ENCODE results near the gene ACVR1C.

Gene ACVR1C

GRCh38 chr2:157628477-157629415, at the start of gene ACVR1C:
TSS of gene ACVR1C (minus strand) at chr2:157628864. CDS start at chr2:157628644, 220 bp downstream.
- DNase-seq (ENCODE audit: low spot score): peak; percentile 88

- no peak for DNase-seq (ENCODE audit: low spot score)
Observed at GRCh38 chr2:157677941-157678340, 49.3 kb upstream of the ACVR1C start.

GRCh38 chr2:157672129-157672528, 43.5 kb upstream of the ACVR1C start:
- DNase-seq (ENCODE audit: low spot score): no peak

DNA sequence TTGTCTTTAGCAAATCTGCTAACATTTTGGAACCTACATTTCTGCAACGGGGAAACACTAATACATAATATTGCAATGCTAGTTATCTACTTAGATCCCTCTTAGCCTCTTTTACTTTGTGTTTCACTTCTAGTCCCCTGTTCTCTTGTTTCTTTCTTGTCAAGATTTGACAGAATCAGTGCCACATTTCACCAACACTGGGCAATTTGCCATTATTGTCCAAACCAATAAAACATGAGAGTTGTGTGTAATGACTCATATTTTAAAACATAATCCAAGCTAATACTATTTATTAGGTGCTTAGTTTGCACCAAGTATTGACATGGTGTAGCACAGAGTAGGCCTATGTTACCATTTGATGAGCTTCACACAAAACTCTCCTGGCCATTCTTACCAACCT, 33.7 kb upstream of the ACVR1C start:
- no peak for DNase-seq (ENCODE audit: low spot score)

DNA sequence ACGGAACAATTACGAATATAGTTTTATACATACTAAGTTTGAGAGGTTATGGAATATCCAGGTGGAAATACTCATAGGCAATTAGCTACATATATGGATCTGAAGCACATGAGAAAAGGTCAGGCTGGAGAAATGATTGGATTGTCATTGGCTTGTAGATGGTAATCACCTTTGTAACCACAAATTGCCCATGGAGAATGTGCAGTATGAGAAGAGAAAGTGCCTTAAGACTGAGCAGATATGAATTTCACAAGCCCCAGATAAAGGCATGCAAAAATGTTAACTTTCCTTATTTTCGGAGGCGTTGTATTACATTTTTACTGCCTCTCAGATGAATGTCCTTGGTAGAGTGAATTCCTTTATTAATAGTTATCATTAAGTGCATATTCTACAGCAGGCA, 33.1 kb upstream of the ACVR1C start:
- DNase-seq (ENCODE audit: low spot score): no peak

DNA sequence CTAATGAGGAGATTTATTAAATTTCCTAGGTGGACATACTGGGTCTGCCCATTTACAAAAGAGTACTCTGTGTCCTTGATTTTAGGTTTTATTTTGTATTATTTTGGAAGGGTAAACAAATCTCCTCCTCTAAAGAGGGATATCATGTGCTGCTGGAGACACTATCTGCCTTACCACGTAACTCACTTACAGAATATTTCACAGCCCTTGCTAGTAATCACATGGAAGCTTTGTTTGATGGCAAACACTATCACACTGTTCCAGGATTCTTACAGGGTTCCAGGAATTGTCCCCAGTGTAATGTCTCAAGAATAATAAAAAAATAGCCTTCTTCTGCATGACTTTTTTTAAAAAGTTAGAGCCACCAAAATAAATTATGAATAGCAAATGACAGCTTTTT, 29.2 kb upstream of the ACVR1C start:
- no peak for DNase-seq (ENCODE audit: low spot score)

DNA sequence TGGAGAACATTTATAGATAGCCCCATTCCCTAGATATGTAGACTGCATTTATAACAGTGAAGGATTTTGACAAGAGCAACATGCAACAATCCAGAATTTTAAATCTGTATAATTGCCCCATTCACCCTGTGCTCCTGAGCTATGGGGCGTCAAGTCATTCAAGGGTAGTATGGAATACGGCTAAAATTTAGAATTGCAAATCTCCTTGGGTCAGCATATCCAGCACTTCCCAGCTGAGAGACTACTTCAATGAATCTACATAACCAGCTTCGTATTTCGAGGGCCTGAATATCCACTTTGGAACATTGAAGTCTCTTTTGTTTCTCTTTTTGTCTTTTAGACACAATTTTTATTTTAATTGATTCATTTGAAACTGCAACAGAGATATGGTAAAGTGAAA, 28.4 kb upstream of the ACVR1C start:
- no peak for DNase-seq (ENCODE audit: low spot score)

GRCh38 chr2:157644776-157645175, 16.1 kb upstream of the ACVR1C start:
- DNase-seq (ENCODE audit: low spot score): no peak

GRCh38 chr2:157631861-157632260, 3.2 kb upstream of the ACVR1C start:
- DNase-seq (ENCODE audit: low spot score): no peak

DNA sequence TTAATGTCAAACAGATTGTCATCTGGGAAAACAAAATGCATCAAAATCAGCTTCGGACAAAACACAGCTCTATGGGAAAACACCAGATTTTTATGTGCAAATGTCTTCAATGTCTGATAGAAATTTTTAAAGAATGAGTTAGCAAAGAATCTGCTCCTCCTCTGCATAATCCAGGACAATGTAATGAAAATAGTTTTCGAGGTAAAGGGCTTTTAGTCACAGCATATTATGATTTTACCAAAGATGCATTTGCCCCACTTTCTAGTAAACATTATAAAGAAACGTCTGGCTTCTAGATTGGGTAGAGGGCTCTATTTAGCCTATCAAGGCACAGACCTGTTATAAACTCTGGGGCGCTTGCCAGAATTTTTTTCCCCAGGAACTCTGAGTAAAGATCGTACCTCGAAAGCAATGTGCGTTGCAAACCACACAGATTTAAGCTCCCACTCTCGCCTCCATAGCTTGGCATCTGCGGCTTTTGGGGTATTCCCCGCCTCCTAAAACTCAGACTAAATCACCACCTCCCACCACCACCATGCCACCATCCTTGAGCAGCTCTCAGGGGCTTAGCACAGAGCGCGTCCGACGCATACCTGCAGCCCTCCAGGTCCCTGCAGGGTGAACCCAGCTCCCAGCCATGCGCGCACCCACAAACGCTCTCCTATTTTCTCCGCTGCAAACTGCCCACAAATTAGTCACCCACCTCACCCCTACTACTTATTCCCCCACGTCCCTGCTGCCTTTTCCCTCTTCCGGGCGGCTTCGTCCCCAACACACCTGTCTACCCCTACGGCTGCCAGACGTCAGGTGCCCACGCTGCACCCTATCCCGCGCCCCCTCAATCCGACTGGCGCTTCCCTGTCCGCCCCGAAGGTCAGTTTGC, 829 bp downstream of the ACVR1C start:
- DNase-seq (ENCODE audit: low spot score): no peak

GRCh38 chr2:157625296-157625695, 3.4 kb downstream of the ACVR1C start:
- DNase-seq (ENCODE audit: low spot score): no peak

DNA sequence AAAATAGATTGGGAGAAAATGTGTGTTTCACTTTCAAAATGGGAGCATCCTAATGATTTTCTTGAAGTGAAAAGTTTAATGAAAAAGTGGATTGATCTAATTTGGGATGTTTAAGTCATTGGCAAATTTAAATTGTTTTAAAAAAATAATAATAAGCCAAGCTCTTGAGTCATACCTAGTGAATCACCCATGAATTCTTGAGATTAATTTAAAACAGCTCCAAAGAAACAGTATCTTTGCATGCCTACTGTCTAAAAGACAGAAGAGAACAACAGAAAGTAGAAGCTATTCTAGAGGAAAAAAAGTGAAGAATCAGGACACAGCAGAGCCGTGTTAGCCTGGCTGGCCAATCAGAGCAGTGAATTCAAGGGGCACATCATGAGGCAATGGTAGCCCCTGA, 7.7 kb downstream of the ACVR1C start:
- no peak for DNase-seq (ENCODE audit: low spot score)

DNA sequence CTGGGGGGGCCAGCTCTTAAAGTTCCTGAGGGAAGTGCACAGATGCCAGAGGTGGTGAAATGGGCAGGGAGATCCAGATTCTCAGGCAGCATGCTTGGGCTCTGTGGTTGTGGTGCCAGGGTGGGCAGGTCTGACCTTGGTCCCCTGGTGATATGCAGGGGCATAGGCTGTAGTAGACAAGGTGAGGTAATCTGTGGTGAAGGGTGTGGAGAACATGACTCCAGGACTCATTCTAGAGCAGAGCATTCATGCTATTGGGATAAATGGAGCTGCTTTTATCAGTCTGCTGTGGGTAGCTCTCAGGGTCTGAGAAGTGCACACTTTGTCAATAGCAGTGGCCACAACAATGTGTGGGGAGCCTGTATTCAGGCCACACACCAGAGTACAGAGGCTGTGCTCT, 16.9 kb downstream of the ACVR1C start:
- no peak for DNase-seq (ENCODE audit: low spot score)

DNA sequence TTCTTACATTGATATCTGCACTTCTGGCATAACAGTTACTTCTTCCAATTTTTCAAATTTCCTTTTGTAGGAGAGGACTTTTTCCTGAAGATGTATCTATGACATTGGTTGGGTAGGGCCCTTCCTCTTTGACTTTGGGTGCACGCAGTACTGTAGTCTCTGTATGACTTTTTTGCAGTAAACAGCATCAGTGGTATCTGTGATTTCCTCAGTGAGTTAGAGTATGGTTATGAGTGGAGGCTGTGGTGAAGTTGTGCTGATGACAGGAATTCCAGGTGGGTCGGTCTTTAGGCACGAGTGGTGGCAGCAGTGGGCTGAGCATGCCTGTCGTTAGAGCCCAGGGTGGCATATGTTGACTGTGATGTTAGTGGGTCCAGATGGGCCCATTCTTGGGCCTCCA, 17.6 kb downstream of the ACVR1C start:
- no peak for DNase-seq (ENCODE audit: low spot score)

DNA sequence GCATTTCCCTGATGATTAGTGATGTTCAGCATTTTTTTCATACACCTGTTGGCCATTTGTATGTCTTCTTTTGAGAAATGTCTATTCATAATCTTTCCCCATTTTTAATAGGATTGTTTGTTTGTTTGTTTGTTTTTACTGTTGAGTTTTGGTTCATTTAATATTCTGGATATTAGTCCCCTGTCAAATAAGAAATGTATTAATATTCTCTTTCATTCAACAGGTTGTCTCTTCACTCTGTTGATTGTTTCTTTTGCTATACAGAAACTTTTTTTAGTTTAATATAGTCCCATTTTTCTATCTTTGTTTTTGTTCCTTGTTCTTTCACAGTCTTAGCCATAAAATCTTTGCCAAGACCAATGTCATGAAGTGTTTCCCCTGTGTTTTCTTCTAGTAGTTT, 22.1 kb downstream of the ACVR1C start:
- DNase-seq (ENCODE audit: low spot score): no peak

DNA sequence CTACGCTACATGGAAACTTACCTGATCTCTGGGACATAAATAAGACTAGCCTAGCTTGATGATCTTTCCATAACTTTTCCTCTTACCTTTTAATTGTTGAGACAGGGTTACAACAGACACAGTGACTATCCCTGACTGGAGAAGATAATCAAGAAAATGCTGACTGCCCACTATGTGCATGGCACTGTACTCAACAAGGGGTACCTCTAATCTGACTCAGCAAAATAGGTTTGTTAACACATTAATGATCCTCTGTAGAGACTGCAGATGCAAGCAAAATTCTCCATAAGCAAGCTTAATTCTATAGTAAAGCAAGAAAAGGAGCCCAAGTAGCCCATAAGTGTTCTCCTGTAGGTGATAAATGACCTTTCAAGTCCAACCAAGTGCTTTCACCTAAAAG, 25.5 kb downstream of the ACVR1C start:
- DNase-seq (ENCODE audit: low spot score): no peak

DNA sequence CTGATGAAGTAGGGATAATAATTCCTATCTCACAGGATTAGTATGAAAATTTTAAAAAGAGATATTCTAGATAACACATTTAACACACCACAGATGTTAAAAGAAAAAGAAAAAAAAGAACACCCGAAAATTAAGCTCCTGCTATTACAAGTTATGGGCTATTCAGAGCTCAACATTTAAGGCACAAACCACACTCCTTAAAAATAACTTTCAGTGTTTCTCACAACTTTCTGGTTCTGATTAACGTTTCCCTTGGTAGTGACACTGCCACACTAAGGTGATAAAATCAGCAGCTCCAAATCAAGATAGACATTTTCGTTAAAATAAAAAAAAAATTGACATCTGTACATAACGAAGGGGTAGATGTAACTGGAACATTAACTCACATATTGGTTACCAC, 26.9 kb downstream of the ACVR1C start:
- DNase-seq (ENCODE audit: low spot score): no peak

GRCh38 chr2:157596992-157597681, 31.5 kb downstream of the ACVR1C start:
- DNase-seq (ENCODE audit: low spot score): peak; percentile 78

DNA sequence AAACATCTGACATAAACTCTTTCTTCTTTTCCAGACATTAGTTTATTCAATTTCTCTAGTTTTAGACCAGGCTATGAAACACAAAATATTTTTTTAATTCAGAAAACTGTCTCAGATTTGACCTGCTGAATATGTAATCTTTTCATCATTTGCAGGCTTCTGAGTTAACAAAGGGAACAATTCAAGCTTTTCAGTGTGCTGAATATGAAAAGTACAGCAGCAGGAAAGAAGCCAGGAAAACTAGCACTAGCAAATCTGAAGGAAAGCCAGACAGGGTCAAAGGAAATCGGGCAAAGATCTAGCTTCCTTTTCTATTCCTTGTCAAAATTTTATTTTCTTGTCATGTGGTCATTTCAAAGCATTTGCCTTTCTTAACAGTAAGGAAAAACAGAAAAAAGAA, 35.3 kb downstream of the ACVR1C start:
- no peak for DNase-seq (ENCODE audit: low spot score)

DNA sequence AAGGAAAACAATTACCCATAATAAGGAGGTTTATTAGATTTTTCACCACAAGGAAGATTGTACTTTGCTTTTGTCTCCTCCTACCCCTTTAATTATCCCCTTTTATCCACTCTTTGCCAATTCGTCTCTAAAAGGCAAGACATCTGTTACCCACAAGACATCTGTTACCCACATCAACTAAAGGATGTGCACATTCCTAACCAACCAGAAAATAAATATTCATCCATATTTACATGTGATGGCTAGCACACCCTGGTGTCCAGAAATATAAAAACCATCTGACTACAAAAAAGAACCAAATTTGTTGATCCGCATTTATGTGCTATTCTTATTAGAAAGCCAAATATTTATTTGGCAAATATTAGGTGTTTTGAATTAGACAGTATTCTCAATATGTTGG, 35.7 kb downstream of the ACVR1C start:
- peak; percentile 25 for DNase-seq (ENCODE audit: low spot score)

DNA sequence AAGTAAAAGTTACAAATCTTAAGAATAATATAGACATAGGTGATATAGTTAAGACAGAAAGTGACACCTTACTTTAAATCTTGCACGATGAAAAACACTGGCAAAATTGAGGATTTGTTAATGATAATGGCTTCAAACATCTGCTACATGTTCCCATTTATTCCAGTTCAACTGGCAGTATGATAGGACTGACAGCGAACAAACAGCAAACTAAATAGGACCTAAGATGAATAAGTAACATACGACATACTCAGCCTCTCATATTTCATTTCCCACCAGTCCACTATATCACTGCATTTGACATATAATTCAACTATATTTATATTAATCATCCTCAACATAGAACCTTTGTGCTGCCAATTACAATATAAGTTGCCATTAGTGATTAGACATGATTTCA, 36.3 kb downstream of the ACVR1C start:
- DNase-seq (ENCODE audit: low spot score): no peak

DNA sequence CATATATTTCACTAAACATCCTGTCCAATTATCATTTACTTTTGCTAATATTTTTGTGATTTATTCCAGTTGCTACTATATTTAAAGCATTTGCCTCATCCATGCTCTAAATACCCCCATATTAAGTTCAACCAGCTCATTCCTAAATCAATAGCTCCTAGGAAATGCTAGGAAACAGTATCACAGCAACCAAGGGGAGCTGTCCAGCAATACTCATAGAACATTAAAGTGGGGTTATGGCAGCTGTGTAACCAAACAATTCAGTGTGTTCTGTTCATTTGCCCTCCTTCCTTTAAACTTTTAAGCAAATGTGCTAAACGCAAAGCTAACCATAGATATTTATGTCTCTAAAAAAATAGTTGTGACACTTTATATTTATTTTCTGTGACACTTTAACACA, 41.1 kb downstream of the ACVR1C start:
- no peak for DNase-seq (ENCODE audit: low spot score)
